NCI-H146 treated with DMSO at 0.1 percent for 48 hours (cell line): Measurements from ENCODE around the gene PHLDB2.

Source experiments
- DNase-seq: peaks from one replicate; lab custom pipeline; 2025; ENCODE audit not compliant: unreplicated experiment; lab: John Stamatoyannopoulos, UW

Gene PHLDB2

GRCh38 chr3:112013784-112014143, 154.7 kb downstream of the PHLDB2 start:
- no peak for DNase-seq

- no peak for DNase-seq
Observed at GRCh38 chr3:112017091-112017490, 158.0 kb downstream of the PHLDB2 start.

GRCh38 chr3:112018712-112019111, 159.6 kb downstream of the PHLDB2 start:
- DNase-seq, result no peak

DNA sequence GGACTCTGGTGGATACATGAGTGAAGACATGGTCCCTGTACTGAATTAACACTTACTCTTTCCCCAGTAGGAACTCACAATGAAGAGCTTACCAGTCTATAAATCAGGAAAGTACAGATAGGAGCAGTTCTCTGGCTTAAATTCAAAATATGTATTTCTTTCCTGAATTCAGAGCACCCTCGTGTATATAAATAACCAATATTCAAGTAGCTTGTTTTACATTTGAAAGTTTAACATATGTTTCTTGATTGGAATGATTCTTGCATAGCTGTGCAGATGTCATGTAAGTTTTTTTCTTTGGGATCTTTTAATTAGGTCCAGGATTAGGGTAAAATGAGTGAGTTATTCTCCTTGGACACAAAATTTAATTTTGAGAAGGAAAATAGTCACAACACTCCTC, 160.7 kb downstream of the PHLDB2 start:
- no peak for DNase-seq

GRCh38 chr3:112020674-112021085, 161.6 kb downstream of the PHLDB2 start:
- peak; percentile 38 for DNase-seq
